ENCODE measurements around the gene SLC36A1.

Gene SLC36A1

DNA sequence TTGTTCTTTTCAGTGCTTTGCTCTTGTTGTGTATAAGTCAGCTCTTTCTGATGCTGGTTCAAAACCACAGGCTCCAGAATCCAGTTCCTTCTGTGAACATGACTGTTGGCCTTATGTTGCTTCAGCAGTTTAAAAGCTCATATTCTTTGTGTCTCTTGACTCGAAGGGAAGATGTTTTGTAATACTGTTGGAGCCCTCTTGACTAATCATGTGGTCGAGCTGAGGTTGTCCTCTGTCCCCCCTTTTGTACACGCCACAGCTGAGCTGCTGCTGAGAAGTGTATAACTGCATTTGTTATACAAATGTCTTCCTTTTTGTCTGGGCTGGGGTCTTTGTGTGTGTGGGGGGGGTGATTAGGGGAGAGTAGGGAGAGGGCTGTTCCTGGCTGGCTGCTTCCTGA, 35.8 kb downstream of the SLC36A1 start:
- H3K9me3 ChIP-seq (ENCODE audit: control insufficient read depth, insufficient read depth, low read length): no peaks in the 10 kb centered on the region
- no peaks in the 10 kb centered on the region for H3K27me3 ChIP-seq (ENCODE audit: control insufficient read depth, insufficient read depth, low read length)
- H3K4me3 ChIP-seq (ENCODE audit: low read length): no peak overlapping the region
- 0 out of 2 replicates have a peak, but pooled peaks cover 6% of the 10 kb centered on the region for H3K36me3 ChIP-seq (ENCODE audit: control insufficient read depth, insufficient read depth, low read length)
- H3K4me1 ChIP-seq (ENCODE audit: control insufficient read depth, insufficient read depth, low read length): no peaks in the 10 kb centered on the region
- H3K27ac ChIP-seq (ENCODE audit: low read length): no peak overlapping the region
- no CpG with 5 or more reads among the region's 3 CpGs for WGBS (ENCODE audit: insufficient coverage, insufficient read length)
- DNase-seq (ENCODE audit: low read depth, low spot score): no peak

DNA sequence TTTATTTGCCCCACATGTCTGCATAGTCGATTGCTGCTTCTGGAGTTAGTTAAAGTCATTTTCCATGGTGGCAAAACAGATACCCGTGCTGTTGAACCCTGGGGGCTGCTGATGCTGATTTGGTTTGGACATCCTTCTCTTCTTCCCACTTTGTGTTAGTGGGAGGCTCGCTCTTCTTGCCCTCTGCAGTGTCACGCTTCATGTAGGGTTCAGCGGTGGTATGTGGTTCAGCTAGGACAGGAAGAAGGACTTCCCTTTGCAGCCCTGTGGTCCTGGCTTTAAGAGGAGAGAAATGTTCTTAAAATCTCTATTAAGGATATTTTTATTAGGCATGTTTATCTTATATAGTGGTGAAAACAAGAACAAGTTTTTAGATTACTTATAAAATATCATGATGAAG, 36.2 kb downstream of the SLC36A1 start:
- WGBS (ENCODE audit: insufficient coverage, insufficient read length): no CpG with 5 or more reads among the region's 5 CpGs
- no peak overlapping the region for H3K4me3 ChIP-seq (ENCODE audit: low read length)
- no peak for DNase-seq (ENCODE audit: low read depth, low spot score)
- H3K36me3 ChIP-seq (ENCODE audit: control insufficient read depth, insufficient read depth, low read length): 0 out of 2 replicates have a peak, but pooled peaks cover 8% of the 10 kb centered on the region
- H3K4me1 ChIP-seq (ENCODE audit: control insufficient read depth, insufficient read depth, low read length): no peaks in the 10 kb centered on the region
- H3K9me3 ChIP-seq (ENCODE audit: control insufficient read depth, insufficient read depth, low read length): no peaks in the 10 kb centered on the region
- H3K27ac ChIP-seq (ENCODE audit: low read length): no peak overlapping the region
- H3K27me3 ChIP-seq (ENCODE audit: control insufficient read depth, insufficient read depth, low read length): no peaks in the 10 kb centered on the region

DNA sequence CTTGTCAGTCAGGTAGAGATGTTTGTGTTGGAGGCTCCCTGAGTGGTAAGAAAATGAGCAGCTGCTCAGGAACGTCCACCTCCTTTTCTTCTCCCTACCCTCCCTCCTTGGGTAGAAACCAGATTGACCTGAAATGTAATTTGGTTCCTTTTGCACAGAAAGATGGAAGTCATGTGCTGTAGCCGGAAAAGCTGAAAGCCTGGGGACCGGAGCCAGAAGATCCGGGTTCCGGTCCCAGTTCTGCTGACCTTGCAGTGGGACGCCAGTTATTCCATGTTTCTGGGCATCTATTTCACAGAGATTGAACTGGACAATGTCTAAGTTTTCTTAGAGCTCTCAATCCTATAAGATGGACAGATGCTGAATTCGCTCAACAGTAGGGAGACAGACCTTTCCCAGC, 40.1 kb downstream of the SLC36A1 start:
- WGBS (ENCODE audit: insufficient coverage, insufficient read length): no CpG with 5 or more reads among the region's 7 CpGs
- H3K27ac ChIP-seq (ENCODE audit: low read length): no peak overlapping the region
- no peaks in the 10 kb centered on the region for H3K4me1 ChIP-seq (ENCODE audit: control insufficient read depth, insufficient read depth, low read length)
- H3K27me3 ChIP-seq (ENCODE audit: control insufficient read depth, insufficient read depth, low read length): no peaks in the 10 kb centered on the region
- no peak overlapping the region for H3K4me3 ChIP-seq (ENCODE audit: low read length)
- no peaks in the 10 kb centered on the region for H3K9me3 ChIP-seq (ENCODE audit: control insufficient read depth, insufficient read depth, low read length)
- DNase-seq (ENCODE audit: low read depth, low spot score): no peak
- 0 out of 2 replicates have a peak, but pooled peaks cover 8% of the 10 kb centered on the region for H3K36me3 ChIP-seq (ENCODE audit: control insufficient read depth, insufficient read depth, low read length)

GRCh38 chr5:151490627-151491026, 43.2 kb downstream of the SLC36A1 start:
- Histone ChIP-seq H3K4me1 (ENCODE audit: control insufficient read depth, insufficient read depth, low read length) (no peaks in the 10 kb centered on the region), H3K36me3 (ENCODE audit: control insufficient read depth, insufficient read depth, low read length) (0 out of 2 replicates have a peak, but pooled peaks cover 6% of the 10 kb centered on the region)
- WGBS (ENCODE audit: insufficient coverage, insufficient read length): no CpG with 5 or more reads among the region's 5 CpGs

DNA sequence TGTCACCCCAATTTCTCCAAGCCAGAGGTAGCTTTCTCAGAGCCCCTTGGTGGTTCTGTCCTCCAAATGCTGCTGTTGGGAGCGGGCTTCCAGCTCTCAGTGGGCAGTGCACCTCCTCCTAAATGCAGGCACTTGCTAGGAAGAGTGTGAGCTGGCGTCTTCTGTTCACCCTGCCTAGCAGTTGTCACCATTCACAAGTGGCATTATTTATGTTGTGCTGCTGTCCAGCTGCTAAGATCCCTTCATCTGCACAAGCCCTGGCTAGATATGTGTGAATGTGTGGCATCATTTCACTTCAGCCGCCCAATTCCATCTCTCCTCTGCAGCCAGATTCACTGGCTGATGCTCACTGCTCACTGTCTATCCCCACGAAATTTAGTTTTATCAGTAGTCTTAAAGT, 43.7 kb downstream of the SLC36A1 start:
- no peak for DNase-seq (ENCODE audit: low read depth, low spot score)
- H3K9me3 ChIP-seq (ENCODE audit: control insufficient read depth, insufficient read depth, low read length): no peaks in the 10 kb centered on the region
- H3K27me3 ChIP-seq (ENCODE audit: control insufficient read depth, insufficient read depth, low read length): no peaks in the 10 kb centered on the region
- H3K27ac ChIP-seq (ENCODE audit: low read length): no peak overlapping the region
- no peak overlapping the region for H3K4me3 ChIP-seq (ENCODE audit: low read length)
- 0 out of 2 replicates have a peak, but pooled peaks cover 6% of the 10 kb centered on the region for H3K36me3 ChIP-seq (ENCODE audit: control insufficient read depth, insufficient read depth, low read length)
- no CpG with 5 or more reads among the region's 4 CpGs for WGBS (ENCODE audit: insufficient coverage, insufficient read length)
- no peaks in the 10 kb centered on the region for H3K4me1 ChIP-seq (ENCODE audit: control insufficient read depth, insufficient read depth, low read length)

More at GRCh38 chr5:151490627-151491026, 43.2 kb downstream of the SLC36A1 start:
- H3K27ac ChIP-seq (ENCODE audit: low read length): no peak overlapping the region
- no peak overlapping the region for H3K4me3 ChIP-seq (ENCODE audit: low read length)
- no peaks in the 10 kb centered on the region for H3K9me3 ChIP-seq (ENCODE audit: control insufficient read depth, insufficient read depth, low read length)
- no peak for DNase-seq (ENCODE audit: low read depth, low spot score)
- H3K27me3 ChIP-seq (ENCODE audit: control insufficient read depth, insufficient read depth, low read length): no peaks in the 10 kb centered on the region

DNA sequence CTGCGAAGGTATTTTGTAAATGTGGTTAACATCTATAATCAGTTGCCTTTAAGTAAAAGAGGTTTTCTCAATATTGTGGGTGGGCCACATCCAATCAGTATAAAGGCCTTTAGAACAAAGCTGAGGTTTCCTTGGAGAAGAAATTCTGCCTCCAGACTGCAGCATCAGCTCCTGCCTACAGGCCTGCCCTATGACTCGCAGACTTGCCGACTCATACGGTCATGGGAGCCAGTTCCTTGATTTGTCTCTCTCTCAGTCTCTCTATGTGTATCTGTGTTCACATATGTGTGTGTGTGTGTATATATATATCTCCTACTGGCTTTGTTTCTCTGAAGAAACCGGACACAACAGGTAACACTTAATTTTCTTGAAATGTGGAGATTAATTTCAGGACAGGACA, 45.3 kb downstream of the SLC36A1 start:
- Histone ChIP-seq H3K36me3 (ENCODE audit: control insufficient read depth, insufficient read depth, low read length) (0 out of 2 replicates have a peak, but pooled peaks cover 6% of the 10 kb centered on the region), H3K4me3 (ENCODE audit: low read length) (no peak overlapping the region), H3K4me1 (ENCODE audit: control insufficient read depth, insufficient read depth, low read length) (peaks cover 1% of the 10 kb centered on the region; the same call in 1 of the 2 replicates), H3K9me3 (ENCODE audit: control insufficient read depth, insufficient read depth, low read length) (no peaks in the 10 kb centered on the region), H3K27ac (ENCODE audit: low read length) (no peak overlapping the region), H3K27me3 (ENCODE audit: control insufficient read depth, insufficient read depth, low read length) (no peaks in the 10 kb centered on the region)
- no CpG with 5 or more reads among the region's 5 CpGs for WGBS (ENCODE audit: insufficient coverage, insufficient read length)
- no peak for DNase-seq (ENCODE audit: low read depth, low spot score)

DNA sequence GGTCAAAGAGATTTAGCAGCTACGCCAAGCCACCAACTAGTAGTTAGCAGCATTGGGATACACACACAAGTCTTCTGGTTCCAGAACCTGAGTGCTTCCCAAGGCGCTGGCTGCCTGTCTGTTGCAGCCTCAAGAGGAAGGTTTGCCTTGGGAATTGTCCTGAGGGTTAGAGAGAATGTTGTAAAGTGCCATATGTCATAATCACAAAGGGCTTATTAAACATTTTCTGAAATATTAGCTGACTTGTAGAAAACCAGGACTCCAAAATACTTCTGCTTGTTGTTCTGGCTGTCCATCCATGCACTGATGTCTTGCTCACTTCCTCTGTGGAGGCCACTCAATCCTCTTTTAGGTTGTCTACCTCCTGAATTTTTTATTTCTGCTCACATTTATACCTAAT, 46.3 kb downstream of the SLC36A1 start:
- Histone ChIP-seq H3K36me3 (ENCODE audit: control insufficient read depth, insufficient read depth, low read length) (no peaks in the 10 kb centered on the region), H3K9me3 (ENCODE audit: control insufficient read depth, insufficient read depth, low read length) (no peaks in the 10 kb centered on the region), H3K27me3 (ENCODE audit: control insufficient read depth, insufficient read depth, low read length) (no peaks in the 10 kb centered on the region), H3K4me3 (ENCODE audit: low read length) (no peak overlapping the region), H3K27ac (ENCODE audit: low read length) (no peak overlapping the region), H3K4me1 (ENCODE audit: control insufficient read depth, insufficient read depth, low read length) (peaks cover 1% of the 10 kb centered on the region; the same call in 1 of the 2 replicates)
- WGBS (ENCODE audit: insufficient coverage, insufficient read length): no CpG with 5 or more reads among the region's 2 CpGs
- DNase-seq (ENCODE audit: low read depth, low spot score): no peak

- Histone ChIP-seq H3K27me3 (ENCODE audit: control insufficient read depth, insufficient read depth, low read length) (no peaks in the 10 kb centered on the region), H3K36me3 (ENCODE audit: control insufficient read depth, insufficient read depth, low read length) (no peaks in the 10 kb centered on the region), H3K9me3 (ENCODE audit: control insufficient read depth, insufficient read depth, low read length) (no peaks in the 10 kb centered on the region), H3K4me1 (ENCODE audit: control insufficient read depth, insufficient read depth, low read length) (peaks cover 3% of the 10 kb centered on the region; the same call in 1 of the 2 replicates), H3K4me3 (ENCODE audit: low read length) (no peak overlapping the region), H3K27ac (ENCODE audit: low read length) (no peak overlapping the region)
- DNase-seq (ENCODE audit: low read depth, low spot score): no peak
- no CpG with 5 or more reads among the region's 2 CpGs for WGBS (ENCODE audit: insufficient coverage, insufficient read length)
Observed at GRCh38 chr5:151495320-151495719, 47.9 kb downstream of the SLC36A1 start.

GRCh38 chr5:151496041-151496484, 48.7 kb downstream of the SLC36A1 start:
- WGBS (ENCODE audit: insufficient coverage, insufficient read length): no CpG with 5 or more reads among the region's 14 CpGs
- no peaks in the 10 kb centered on the region for H3K9me3 ChIP-seq (ENCODE audit: control insufficient read depth, insufficient read depth, low read length)
- no peak overlapping the region for H3K27ac ChIP-seq (ENCODE audit: low read length)
- H3K27me3 ChIP-seq (ENCODE audit: control insufficient read depth, insufficient read depth, low read length): no peaks in the 10 kb centered on the region
- H3K36me3 ChIP-seq (ENCODE audit: control insufficient read depth, insufficient read depth, low read length): no peaks in the 10 kb centered on the region
- no peak overlapping the region for H3K4me3 ChIP-seq (ENCODE audit: low read length)
- H3K4me1 ChIP-seq (ENCODE audit: control insufficient read depth, insufficient read depth, low read length): peaks cover 4% of the 10 kb centered on the region; the same call in 1 of the 2 replicates
- DNase-seq (ENCODE audit: low read depth, low spot score): peak; percentile 39

GRCh38 chr5:151497391-151498002, 50.1 kb downstream of the SLC36A1 start:
- no peaks in the 10 kb centered on the region for H3K27me3 ChIP-seq (ENCODE audit: control insufficient read depth, insufficient read depth, low read length)
- no peak overlapping the region for H3K27ac ChIP-seq (ENCODE audit: low read length)
- DNase-seq (ENCODE audit: low read depth, low spot score): no peak
- no peak overlapping the region for H3K4me3 ChIP-seq (ENCODE audit: low read length)
- peaks cover 4% of the 10 kb centered on the region; the same call in 1 of the 2 replicates for H3K4me1 ChIP-seq (ENCODE audit: control insufficient read depth, insufficient read depth, low read length)
- no peaks in the 10 kb centered on the region for H3K9me3 ChIP-seq (ENCODE audit: control insufficient read depth, insufficient read depth, low read length)
- no peaks in the 10 kb centered on the region for H3K36me3 ChIP-seq (ENCODE audit: control insufficient read depth, insufficient read depth, low read length)
- WGBS (ENCODE audit: insufficient coverage, insufficient read length): no CpG with 5 or more reads among the region's 3 CpGs

Measured in iPS DF 6.9 (cell line).